H9 (cell line): Measurements from ENCODE around the gene TAPBPL. TPM values are rescaled to one million over a fixed set of nuclear protein-coding genes. Genes with fewer than 3 reads are reported as not detected.

Experiments used
- DNase-seq: peaks from one replicate; pipeline ENCODE4 v3.0.0-alpha.2; 2017
- H2AFZ ChIP-seq: one replicate; pipeline ENCODE4 v1.6.1; 2013; ENCODE audit warnings: mild to moderate bottlenecking, low read length, control low read depth, moderate library complexity
- H2AK5ac ChIP-seq: 2 replicates; pipeline ENCODE4 v1.6.1; 2013; ENCODE audit warnings: low read length, control low read depth, mixed read lengths; ENCODE audit not compliant: insufficient read length
- H2BK120ac ChIP-seq: one replicate; pipeline ENCODE4 v1.6.1; 2013; ENCODE audit warnings: low read depth, mild to moderate bottlenecking, low read length, control low read depth, inconsistent platforms; ENCODE audit not compliant: poor library complexity, severe bottlenecking
- H2BK12ac ChIP-seq: 2 replicates; pipeline ENCODE4 v1.6.1; 2013; ENCODE audit warnings: low read length, control low read depth, mixed read lengths, low read depth; ENCODE audit not compliant: insufficient read length
- H2BK15ac ChIP-seq: 2 replicates; pipeline ENCODE4 v1.6.1; 2013; ENCODE audit warnings: low read depth, low read length, control low read depth
- H2BK20ac ChIP-seq: one replicate; pipeline ENCODE4 v1.6.1; 2013; ENCODE audit warnings: low read depth, mild to moderate bottlenecking, low read length, control low read depth, inconsistent platforms; ENCODE audit not compliant: poor library complexity, severe bottlenecking
- H2BK5ac ChIP-seq: 2 replicates; pipeline ENCODE4 v1.6.1; 2013; ENCODE audit warnings: low read length, control low read depth, mixed read lengths; ENCODE audit not compliant: insufficient read length
- H3K14ac ChIP-seq: 2 replicates; pipeline ENCODE4 v1.6.1; 2013; ENCODE audit warnings: low read length, control low read depth; ENCODE audit not compliant: insufficient read depth
- H3K18ac ChIP-seq: 2 replicates; pipeline ENCODE4 v1.6.1; 2013; ENCODE audit warnings: low read depth, mild to moderate bottlenecking, mixed read lengths, low read length, control low read depth; ENCODE audit not compliant: insufficient read length
- H3K23ac ChIP-seq: 2 replicates; pipeline ENCODE4 v1.6.1; 2013; ENCODE audit warnings: low read length, control low read depth, mixed read lengths, low read depth; ENCODE audit not compliant: insufficient read length
- H3K23me2 ChIP-seq: 2 replicates; pipeline ENCODE4 v1.6.1; 2013; ENCODE audit warnings: low read depth, mild to moderate bottlenecking, mixed read lengths, low read length, control low read depth; ENCODE audit not compliant: insufficient read length, poor library complexity, severe bottlenecking
- H3K27ac ChIP-seq: 2 replicates; pipeline ENCODE4 v1.5.1; 2013; ENCODE audit warnings: low read length, control low read depth, mixed read lengths, low read depth; ENCODE audit not compliant: insufficient read length
- H3K27me3 ChIP-seq: 2 replicates; pipeline ENCODE4 v1.6.1; 2013; ENCODE audit warnings: low read length, control low read depth, inconsistent platforms; ENCODE audit not compliant: insufficient read depth
- H3K4ac ChIP-seq: 2 replicates; pipeline ENCODE4 v1.6.1; 2013; ENCODE audit warnings: low read depth, mild to moderate bottlenecking, control low read depth, inconsistent platforms, low read length, moderate library complexity
- H3K4me1 ChIP-seq: 2 replicates; pipeline ENCODE4 v1.6.1; 2013; ENCODE audit warnings: low read length, control low read depth, inconsistent platforms; ENCODE audit not compliant: insufficient read depth
- H3K4me2 ChIP-seq: 2 replicates; pipeline ENCODE4 v1.6.1; 2013; ENCODE audit warnings: low read length, control low read depth, mixed read lengths; ENCODE audit not compliant: insufficient read length, insufficient read depth
- H3K56ac ChIP-seq: 2 replicates; pipeline ENCODE4 v1.6.1; 2013; ENCODE audit warnings: low read depth, mild to moderate bottlenecking, mixed read lengths, low read length, control low read depth; ENCODE audit not compliant: insufficient read length
- H3K79me1 ChIP-seq: 2 replicates; pipeline ENCODE4 v1.6.1; 2013; ENCODE audit warnings: low read depth, mild to moderate bottlenecking, moderate library complexity, low read length, control low read depth, inconsistent platforms; ENCODE audit not compliant: insufficient read depth, poor library complexity, severe bottlenecking
- H3K79me2 ChIP-seq: 2 replicates; pipeline ENCODE4 v1.6.1; 2013; ENCODE audit warnings: low read length, control low read depth, inconsistent platforms; ENCODE audit not compliant: insufficient read depth
- H3K9ac ChIP-seq: 2 replicates; pipeline ENCODE4 v1.6.1; 2013; ENCODE audit warnings: low read length, control low read depth, mixed read lengths; ENCODE audit not compliant: insufficient read length; ENCODE audit errors: extremely low read depth
- H3K9me3 ChIP-seq: one replicate; pipeline ENCODE4 v1.6.1; 2013; ENCODE audit warnings: low read depth, low read length, inconsistent platforms; ENCODE audit not compliant: control insufficient read depth
- H3T11ph ChIP-seq: one replicate; pipeline ENCODE4 v1.6.1; 2013; ENCODE audit warnings: mild to moderate bottlenecking, low read length, control low read depth, inconsistent platforms
- H4K20me1 ChIP-seq: one replicate; pipeline ENCODE4 v1.6.1; 2013; ENCODE audit not compliant: control insufficient read depth, insufficient read length, insufficient read depth
- H4K5ac ChIP-seq: 2 replicates; pipeline ENCODE4 v1.6.1; 2013; ENCODE audit warnings: low read depth, mild to moderate bottlenecking, mixed read lengths, low read length, control low read depth; ENCODE audit not compliant: insufficient read length
- H4K8ac ChIP-seq: replicated peaks from 2 replicates; pipeline ENCODE4 v1.6.1; 2013; ENCODE audit warnings: low read length, control low read depth, mixed read lengths, low read depth; ENCODE audit not compliant: insufficient read length
- H4K91ac ChIP-seq: 2 replicates; pipeline ENCODE4 v1.6.1; 2013; ENCODE audit warnings: low read depth, mild to moderate bottlenecking, moderate library complexity, mixed read lengths, low read length, control low read depth; ENCODE audit not compliant: insufficient read length
- H3K27ac Mint-ChIP-seq, 3 experiments: 2 replicates in 2 of 3; 3 replicates in 1 of 3; pipeline ENCODE4 v1.8.0; 2020 to 2021; ENCODE audit warnings: mixed read lengths in 3 of 3, mild to moderate bottlenecking in 1 of 3, moderate library complexity in 1 of 3
- H3K27me3 Mint-ChIP-seq: 2 replicates; pipeline ENCODE4 v1.8.0; 2021; ENCODE audit warnings: low read depth, mild to moderate bottlenecking, moderate library complexity, mixed read lengths
- H3K36me3 Mint-ChIP-seq, 3 experiments: 2 replicates in 2 of 3; 3 replicates in 1 of 3; pipeline ENCODE4 v1.8.0; 2020 to 2021; ENCODE audit warnings: low read depth in 3 of 3, mixed read lengths in 3 of 3; ENCODE audit not compliant: insufficient read depth in 1 of 3
- H3K4me1 Mint-ChIP-seq, 2 experiments: 2 replicates each; pipeline ENCODE4 v1.8.0; 2020; ENCODE audit warnings: mixed read lengths in 2 of 2
- H3K4me3 Mint-ChIP-seq, 2 experiments: 2 replicates in 1 of 2; 3 replicates in 1 of 2; pipeline ENCODE4 v1.8.0; 2020 to 2021; ENCODE audit warnings: mild to moderate bottlenecking in 2 of 2, mixed read lengths in 2 of 2, moderate library complexity in 1 of 2
- H3K9me3 Mint-ChIP-seq, 2 experiments: 2 replicates in 1 of 2; 3 replicates in 1 of 2; pipeline ENCODE4 v1.8.0; 2020; ENCODE audit warnings: mild to moderate bottlenecking in 2 of 2, mixed read lengths in 2 of 2, moderate library complexity in 1 of 2
- CTCF ChIP-seq: fragments of 200-600 bp; sonication (generic); conservative IDR thresholded peaks from 3 replicates; pipeline ENCODE4 v1.8.0; 2021; ENCODE audit warnings: antibody characterized with exemption, mild to moderate bottlenecking
- WGBS: extraction: QIAGEN DNeasy Blood & Tissue Kit; methylation state at CpG from one replicate; pipeline ENCODE4 v1.1.7; 2013; ENCODE audit warnings: missing lambda C conversion rate, low lambda C conversion rate, mixed read lengths; ENCODE audit not compliant: insufficient read length; ENCODE audit errors: extremely low coverage; 5-methylcytosine and 5-hydroxymethylcytosine counted together
- total RNA-seq: library from RNA; stranded (reverse); gene quantifications from 2 replicates; pipeline ENCODE4 v1.2.1, GENCODE V29; 2021

TAPBPL gene
- total RNA-seq, 1 experiment from 2014 or later = 1.4 TPM

GRCh38 chr12:6463216-6463615 is 11.4 kb downstream of the TAPBPL start:
- TF ChIP-seq CTCF = no peak
- no peak overlapping the region for H3K4me3 Mint-ChIP-seq
- H3K27ac Mint-ChIP-seq = no peak overlapping the region

More at GRCh38 chr12:6463216-6463615, 11.4 kb downstream of the TAPBPL start:
- Histone ChIP-seq H4K8ac (no peak overlapping the region), H3T11ph (no peak overlapping the region), H2BK20ac (no peak overlapping the region), H3K4me2 (no peak overlapping the region), H2BK12ac (no peak overlapping the region), H3K4ac (no peak overlapping the region), H3K23me2 (no peaks in the 10 kb centered on the region), H3K9ac (no peak overlapping the region), H3K23ac (no peak overlapping the region), H3K27ac (no peak overlapping the region), H3K79me2 (no peaks in the 10 kb centered on the region), H3K18ac (no peak overlapping the region), H3K27me3 (no peaks in the 10 kb centered on the region), H4K5ac (no peak overlapping the region), H2BK120ac (no peak overlapping the region), H2BK15ac (no peak overlapping the region), H4K91ac (no peak overlapping the region), H3K14ac (no peak overlapping the region), H3K4me1 (no peaks in the 10 kb centered on the region), H2BK5ac (no peak overlapping the region), H3K9me3 (no peaks in the 10 kb centered on the region), H2AFZ (no peak overlapping the region), H3K79me1 (no peaks in the 10 kb centered on the region), H4K20me1 (no peaks in the 10 kb centered on the region), H2AK5ac (no peak overlapping the region), H3K56ac (no peak overlapping the region)
- WGBS = no CpG with 5 or more reads among the region's 7 CpGs
- Mint-ChIP-seq H3K4me1 (peaks cover 0 to 14% of the 10 kb centered on the region in 2 experiments), H3K27me3 (no peaks in the 10 kb centered on the region), H3K9me3 (no peaks in the 10 kb centered on the region), H3K36me3 (peaks cover 33 to 80% (median 63%) of the 10 kb centered on the region in 3 experiments)
- DNase-seq = no peak
